GM21381 (cell line): ENCODE data around the gene NCKAP5L.
"Not testable (repeated sequence)": the region's sequence is repeated elsewhere in the genome, so short reads cannot be mapped to it uniquely, and the experiment has no call there.

Experiments used
- ATAC-seq: cut with Tn5 transposase; IDR thresholded peaks from one replicate; pipeline ENCODE4 v1.9.1; 2021; ENCODE audit warnings: mild to moderate bottlenecking, moderate library complexity; ENCODE audit not compliant: unreplicated experiment

The NCKAP5L gene

GRCh38 chr12:49865109-49865781, 37.0 kb upstream of the NCKAP5L start:
- ATAC-seq = no peak

GRCh38 chr12:49864798-49865090, 36.5 kb upstream of the NCKAP5L start:
- ATAC-seq = no peak

- ATAC-seq = no peak
Measured at GRCh38 chr12:49863946-49864797, 36.0 kb upstream of the NCKAP5L start.

GRCh38 chr12:49860921-49861320, 32.7 kb upstream of the NCKAP5L start:
- not testable (repeated sequence) for ATAC-seq

- ATAC-seq = not testable (repeated sequence)
Measured at GRCh38 chr12:49855890-49856289, 27.7 kb upstream of the NCKAP5L start.

- no peak for ATAC-seq
Measured at GRCh38 chr12:49854976-49855375, 26.8 kb upstream of the NCKAP5L start.

GRCh38 chr12:49853671-49854070, 25.5 kb upstream of the NCKAP5L start:
- no peak for ATAC-seq

- ATAC-seq = no peak
Measured at GRCh38 chr12:49847161-49847560, 18.9 kb upstream of the NCKAP5L start.

GRCh38 chr12:49846032-49846431, 17.8 kb upstream of the NCKAP5L start:
- no peak for ATAC-seq

GRCh38 chr12:49843876-49844437, 15.7 kb upstream of the NCKAP5L start:
- no peak for ATAC-seq

- no peak for ATAC-seq
Measured at GRCh38 chr12:49843411-49843810, 15.2 kb upstream of the NCKAP5L start.

GRCh38 chr12:49842519-49843352, 14.5 kb upstream of the NCKAP5L start, which contains the start of gene BCDIN3D:
Gene BCDIN3D, minus strand, starts transcription at chr12:49843106. Its CDS starts 19 bp downstream, at chr12:49843087.
- peak; percentile 91 for ATAC-seq

- ATAC-seq = no peak
Measured at GRCh38 chr12:49838973-49839633, 10.9 kb upstream of the NCKAP5L start.

- ATAC-seq = no peak
Measured at GRCh38 chr12:49832836-49833421, 4.7 kb upstream of the NCKAP5L start.

GRCh38 chr12:49831717-49832116, 3.5 kb upstream of the NCKAP5L start:
- no peak for ATAC-seq

- peak; percentile 5 for ATAC-seq
Measured at GRCh38 chr12:49827401-49828099, 663 bp downstream of the NCKAP5L start.

GRCh38 chr12:49827051-49827400, 1.2 kb downstream of the NCKAP5L start:
- no peak for ATAC-seq

GRCh38 chr12:49825971-49826421, 2.2 kb downstream of the NCKAP5L start:
- no peak for ATAC-seq

GRCh38 chr12:49825360-49825970, 2.7 kb downstream of the NCKAP5L start:
- ATAC-seq = no peak
